IMR-90 (cell line): ENCODE measurements around the gene QSOX2.

Experiments used
- BHLHE40 ChIP-seq: fragments of 150-350 bp; IDR thresholded peaks from 2 replicates; pipeline ENCODE4 v1.6.1; 2016; ENCODE audit warnings: mild to moderate bottlenecking, low read depth, low read length
- CEBPB ChIP-seq: IDR thresholded peaks from 2 replicates; pipeline ENCODE4 v1.6.1; 2012; ENCODE audit warnings: low read depth, low read length, improper control_type of control experiment
- FOS ChIP-seq: fragments of 150-350 bp; IDR thresholded peaks from 2 replicates; pipeline ENCODE4 v1.6.1; 2016; ENCODE audit warnings: low read depth, low read length
- MAFK ChIP-seq: IDR thresholded peaks from 2 replicates; pipeline ENCODE4 v1.6.1; 2012; ENCODE audit warnings: low read depth, low read length, improper control_type of control experiment
- MAZ ChIP-seq: IDR thresholded peaks from 2 replicates; pipeline ENCODE4 v1.6.1; 2012; ENCODE audit warnings: low read depth, mild to moderate bottlenecking, low read length, improper control_type of control experiment, moderate library complexity, borderline replicate concordance
- MXI1 ChIP-seq: IDR thresholded peaks from 2 replicates; pipeline ENCODE4 v1.6.1; 2012; ENCODE audit warnings: low read depth, mild to moderate bottlenecking, low read length, moderate library complexity, borderline replicate concordance
- NFE2L2 ChIP-seq: fragments of 150-350 bp; IDR thresholded peaks from 2 replicates; pipeline ENCODE4 v1.6.1; 2016; ENCODE audit warnings: low read depth, mild to moderate bottlenecking, low read length
- POLR2A ChIP-seq: IDR thresholded peaks from 2 replicates; pipeline ENCODE4 v1.6.1; 2012; ENCODE audit warnings: mild to moderate bottlenecking, low read depth, low read length
- RAD21 ChIP-seq: IDR thresholded peaks from 2 replicates; pipeline ENCODE4 v1.6.1; 2012; ENCODE audit warnings: low read length, improper control_type of control experiment
- RCOR1 ChIP-seq: IDR thresholded peaks from 2 replicates; pipeline ENCODE4 v1.6.1; 2012; ENCODE audit warnings: mild to moderate bottlenecking, low read length, improper control_type of control experiment; ENCODE audit not compliant: insufficient replicate concordance
- USF2 ChIP-seq: fragments of 150-350 bp; IDR thresholded peaks from 2 replicates; pipeline ENCODE4 v1.6.1; 2017; ENCODE audit warnings: mild to moderate bottlenecking, antibody characterized with exemption, low read length, low read depth
- TF ChIP-seq, protein P1 (sequence below): conservative IDR thresholded peaks from 2 replicates; pipeline ENCODE4 v1.5.1; 2012; ENCODE audit warnings: mild to moderate bottlenecking, low read depth, low read length, improper control_type of control experiment

DNA sequence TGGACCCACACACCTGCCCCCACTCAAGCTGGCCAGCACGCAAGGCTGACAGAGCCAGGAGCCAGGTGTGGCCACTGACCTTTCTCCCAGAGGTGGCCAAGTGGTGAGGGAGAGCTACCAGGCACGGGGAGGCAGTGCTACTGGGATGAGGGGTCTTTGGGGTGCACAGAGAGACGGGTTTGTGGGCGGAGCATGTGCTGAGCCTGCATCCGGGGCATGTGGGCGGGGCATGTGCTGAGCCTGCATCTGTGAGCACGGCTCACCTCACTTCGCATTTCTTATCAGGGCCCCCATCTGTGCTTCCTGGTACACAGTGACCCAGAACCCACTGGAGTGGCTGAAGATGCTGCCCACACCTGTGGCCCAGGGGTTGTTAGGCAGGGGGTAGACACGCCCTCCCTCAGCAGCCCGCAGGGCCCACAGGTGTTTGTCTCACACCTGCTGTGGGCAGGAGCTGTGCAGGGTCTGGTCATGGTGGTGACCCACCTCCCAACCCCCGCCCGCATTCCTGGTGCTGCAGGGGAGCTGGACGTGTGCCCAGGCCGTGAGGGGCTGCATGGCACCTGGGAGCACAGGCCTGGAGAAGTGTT lies 36.8 kb upstream of the QSOX2 start:
- TF ChIP-seq, protein P1, sequence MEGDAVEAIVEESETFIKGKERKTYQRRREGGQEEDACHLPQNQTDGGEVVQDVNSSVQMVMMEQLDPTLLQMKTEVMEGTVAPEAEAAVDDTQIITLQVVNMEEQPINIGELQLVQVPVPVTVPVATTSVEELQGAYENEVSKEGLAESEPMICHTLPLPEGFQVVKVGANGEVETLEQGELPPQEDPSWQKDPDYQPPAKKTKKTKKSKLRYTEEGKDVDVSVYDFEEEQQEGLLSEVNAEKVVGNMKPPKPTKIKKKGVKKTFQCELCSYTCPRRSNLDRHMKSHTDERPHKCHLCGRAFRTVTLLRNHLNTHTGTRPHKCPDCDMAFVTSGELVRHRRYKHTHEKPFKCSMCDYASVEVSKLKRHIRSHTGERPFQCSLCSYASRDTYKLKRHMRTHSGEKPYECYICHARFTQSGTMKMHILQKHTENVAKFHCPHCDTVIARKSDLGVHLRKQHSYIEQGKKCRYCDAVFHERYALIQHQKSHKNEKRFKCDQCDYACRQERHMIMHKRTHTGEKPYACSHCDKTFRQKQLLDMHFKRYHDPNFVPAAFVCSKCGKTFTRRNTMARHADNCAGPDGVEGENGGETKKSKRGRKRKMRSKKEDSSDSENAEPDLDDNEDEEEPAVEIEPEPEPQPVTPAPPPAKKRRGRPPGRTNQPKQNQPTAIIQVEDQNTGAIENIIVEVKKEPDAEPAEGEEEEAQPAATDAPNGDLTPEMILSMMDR, result no peak
- no peak for TF ChIP-seq POLR2A
- no peak for TF ChIP-seq MAFK
- no peak for TF ChIP-seq NFE2L2
- TF ChIP-seq USF2, result no peak
- no peak for TF ChIP-seq CEBPB
- TF ChIP-seq RCOR1, result no peak
- TF ChIP-seq BHLHE40, result no peak
- no peak for TF ChIP-seq MAZ
- no peak for TF ChIP-seq FOS
- no peak for TF ChIP-seq RAD21
- TF ChIP-seq MXI1, result no peak
